Kidney (tissue), 14 donors: Measurements from ENCODE around the gene RAD51B. TPM values are rescaled to one million over a fixed set of nuclear protein-coding genes. Genes with fewer than 3 reads are reported as not detected.
A peak's percentile ranks its signal among the peaks of the same experiment; 100 is the strongest.

ENCODE experiments used
- DNase-seq, 5 donors: peaks; one replicate each; pipeline ENCODE4 v3.0.0-alpha.2; 2013 to 2020
- FAIRE-seq: peaks from 2 replicates; lab custom pipeline; 2012; peaks lifted over from hg19 to GRCh38; lab: Jason Lieb, UNC
- H3K27ac ChIP-seq, 2 donors: one replicate each; pipeline ENCODE4 v1.7.0; 2013; ENCODE audit warnings: low read depth in 2 of 2, low read length in 2 of 2, inconsistent platforms in 1 of 2
- H3K27me3 ChIP-seq: one replicate; pipeline ENCODE4 v1.7.1; 2013; ENCODE audit warnings: low read length, inconsistent platforms; ENCODE audit not compliant: control insufficient read depth, insufficient read depth
- H3K36me3 ChIP-seq, 3 donors: one replicate each; pipeline versions ENCODE4 v1.7.0 to v1.7.1; 2013; ENCODE audit warnings: low read length in 3 of 3, control low read depth in 1 of 3, inconsistent platforms in 1 of 3; ENCODE audit not compliant: insufficient read depth in 3 of 3, control insufficient read depth in 2 of 3
- H3K4me1 ChIP-seq, 3 donors: one replicate each; pipeline versions ENCODE4 v1.7.0 to v1.7.1; 2013; ENCODE audit warnings: low read length in 3 of 3, inconsistent platforms in 1 of 3, low read depth in 1 of 3; ENCODE audit not compliant: control insufficient read depth in 2 of 3, insufficient read depth in 2 of 3
- H3K4me3 ChIP-seq, 3 donors: one replicate each; pipeline versions ENCODE4 v1.7.0 to v1.8.1; 2013; ENCODE audit warnings: low read length in 3 of 3, control low read depth in 1 of 3, inconsistent platforms in 1 of 3
- H3K9ac ChIP-seq, 3 donors: one replicate each; pipeline versions ENCODE4 v1.7.0 to v1.7.1; 2013; ENCODE audit warnings: low read length in 3 of 3, control low read depth in 1 of 3, inconsistent platforms in 1 of 3
- H3K9me3 ChIP-seq, 3 donors: one replicate each; pipeline versions ENCODE4 v1.7.0 to v1.7.1; 2013; ENCODE audit warnings: low read length in 3 of 3, control low read depth in 1 of 3, inconsistent platforms in 1 of 3; ENCODE audit not compliant: control insufficient read depth in 2 of 3, insufficient read depth in 1 of 3
- intact Hi-C: fragments of 100-400 bp; cut with DNase I; formaldehyde crosslinking; loops from one replicate; pipeline ENCODE4 v1.11.1; 2022
- polyA plus RNA-seq: library from polyadenylated mRNA; stranded (reverse); fragments of 350-450 nt; fragmentation: Illumina TruSeq; extraction: RNeasy Lipid Tissue Mini Kit (QIAGEN cat#74804); gene quantifications from one replicate; pipeline ENCODE4 v1.2.3, GENCODE V29; 2014; ENCODE audit warnings: low read depth, low replicate concordance; ENCODE audit not compliant: insufficient read depth
- total RNA-seq: library from RNA; stranded (reverse); fragmentation: NEBNext Ultra II Directional; extraction: Animal tissue kit (Norgen Biotek cat#: 25700); gene quantifications from one replicate; pipeline ENCODE4 v1.2.1, GENCODE V29; 2021
- TF ChIP-seq, protein P1 (sequence below): IDR thresholded peaks from 3 replicates; pipeline ENCODE4 v1.5.1; 2012; ENCODE audit warnings: mild to moderate bottlenecking, moderate library complexity, borderline replicate concordance; ENCODE audit not compliant: insufficient read depth; ENCODE audit errors: extremely low read depth
- donor health status: control.
- donor health status: control.
- donor health status: control.
- donor health status: control.
- donor health status: control.
- donor health status: DM: yes; HTN: yes; CAD: no.
- donor health status: Normal renal cell carcinoma (clear cell type).

The RAD51B gene
- total and polyA plus RNA-seq, 2 donors from 2014 or later = 6.9 to 18.0 TPM

DNA sequence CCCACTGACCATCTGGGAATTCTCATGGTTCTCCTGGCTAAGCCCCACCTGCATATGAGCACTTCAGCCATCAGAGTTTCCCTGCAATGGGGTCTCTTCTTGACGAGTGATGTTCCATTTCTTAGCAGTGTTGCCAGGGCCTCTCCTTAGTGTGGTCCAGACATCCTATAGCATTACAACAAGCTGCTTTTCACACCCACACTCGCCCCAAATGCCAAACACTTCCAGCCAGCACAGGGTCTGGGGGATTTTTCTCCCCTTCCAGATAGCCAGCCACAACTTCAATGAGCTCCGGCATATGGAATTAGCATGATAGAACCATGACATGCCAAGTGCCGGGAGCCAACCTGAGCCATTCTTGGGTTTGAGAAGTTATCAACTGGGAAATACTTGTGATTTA, 705.9 kb downstream of the RAD51B start:
- Histone ChIP-seq H3K27ac (no peak overlapping the region), H3K4me3 (no peak overlapping the region), H3K9me3 (no peaks in the 10 kb centered on the region), H3K9ac (no peak overlapping the region), H3K27me3 (no peaks in the 10 kb centered on the region), H3K36me3 (no peaks in the 10 kb centered on the region), H3K4me1 (peaks cover 17 to 61% (median 38%) of the 10 kb centered on the region in 3 donors)
- intact Hi-C loops = no loop called here
- peak in 1 of 5 donors; percentile 28 for DNase-seq
- TF ChIP-seq, protein P1, sequence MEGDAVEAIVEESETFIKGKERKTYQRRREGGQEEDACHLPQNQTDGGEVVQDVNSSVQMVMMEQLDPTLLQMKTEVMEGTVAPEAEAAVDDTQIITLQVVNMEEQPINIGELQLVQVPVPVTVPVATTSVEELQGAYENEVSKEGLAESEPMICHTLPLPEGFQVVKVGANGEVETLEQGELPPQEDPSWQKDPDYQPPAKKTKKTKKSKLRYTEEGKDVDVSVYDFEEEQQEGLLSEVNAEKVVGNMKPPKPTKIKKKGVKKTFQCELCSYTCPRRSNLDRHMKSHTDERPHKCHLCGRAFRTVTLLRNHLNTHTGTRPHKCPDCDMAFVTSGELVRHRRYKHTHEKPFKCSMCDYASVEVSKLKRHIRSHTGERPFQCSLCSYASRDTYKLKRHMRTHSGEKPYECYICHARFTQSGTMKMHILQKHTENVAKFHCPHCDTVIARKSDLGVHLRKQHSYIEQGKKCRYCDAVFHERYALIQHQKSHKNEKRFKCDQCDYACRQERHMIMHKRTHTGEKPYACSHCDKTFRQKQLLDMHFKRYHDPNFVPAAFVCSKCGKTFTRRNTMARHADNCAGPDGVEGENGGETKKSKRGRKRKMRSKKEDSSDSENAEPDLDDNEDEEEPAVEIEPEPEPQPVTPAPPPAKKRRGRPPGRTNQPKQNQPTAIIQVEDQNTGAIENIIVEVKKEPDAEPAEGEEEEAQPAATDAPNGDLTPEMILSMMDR = no peak
- no peak for FAIRE-seq

GRCh38 chr14:68526512-68527091, 707.0 kb downstream of the RAD51B start:
- peak in 2 of 5 donors; percentile 29 to 76 for DNase-seq
- FAIRE-seq = no peak

GRCh38 chr14:68527329-68527851, 707.8 kb downstream of the RAD51B start:
- Histone ChIP-seq H3K36me3 (no peaks in the 10 kb centered on the region), H3K4me3 (no peak overlapping the region), H3K27ac (peak overlapping the region; percentile 38 to 77), H3K9ac (peak overlapping the region in 1 of 3 donors; percentile 28), H3K4me1 (peaks cover 2 to 45% (median 25%) of the 10 kb centered on the region in 3 donors), H3K27me3 (no peaks in the 10 kb centered on the region), H3K9me3 (no peaks in the 10 kb centered on the region)
- FAIRE-seq (no peak), DNase-seq (peak in 4 of 5 donors; percentile 40 to 75 (median 68))
- intact Hi-C loops = no loop called here
- TF ChIP-seq, protein P1 = no peak

More at GRCh38 chr14:68526512-68527091, 707.0 kb downstream of the RAD51B start:
- TF ChIP-seq, protein P1 = no peak
- H3K9me3 ChIP-seq = no peaks in the 10 kb centered on the region
- no peaks in the 10 kb centered on the region for H3K27me3 ChIP-seq
- H3K36me3 ChIP-seq = no peaks in the 10 kb centered on the region
- H3K9ac ChIP-seq = peak overlapping the region in 1 of 3 donors; percentile 28
- no peak overlapping the region for H3K4me3 ChIP-seq
- H3K4me1 ChIP-seq = peaks cover 10 to 53% (median 32%) of the 10 kb centered on the region in 3 donors
- peak overlapping the region; percentile 38 to 77 for H3K27ac ChIP-seq
- intact Hi-C loops = no loop called here
